Stimulated activated CD4-positive, alpha-beta T cell treated with anti-CD3 and anti-CD28 coated beads, TNF-alpha, amount 100 ng/mL, for 48 hours (primary cell): Measurements from ENCODE around the gene CD2AP.
"Not testable (repeated sequence)": the region's sequence is repeated elsewhere in the genome, so short reads cannot be mapped to it uniquely, and the experiment has no call there.

ENCODE experiments used
- DNase-seq, 3 donors: peaks; one replicate each; pipeline ENCODE4 v3.0.0-alpha.2; 2020; ENCODE audit warnings: low read depth in 3 of 3

CD2AP gene

GRCh38 chr6:47566602-47567001, 89.0 kb downstream of the CD2AP start:
- not testable (repeated sequence) for DNase-seq

GRCh38 chr6:47567586-47567985, 90.0 kb downstream of the CD2AP start:
- no peak for DNase-seq

GRCh38 chr6:47571488-47571887, 93.9 kb downstream of the CD2AP start:
- no peak for DNase-seq

GRCh38 chr6:47573109-47573508, 95.5 kb downstream of the CD2AP start:
- no peak for DNase-seq

- no peak for DNase-seq
These were observed 97.2 kb downstream of the CD2AP start for GRCh38 chr6:47574789-47575188.

- no peak for DNase-seq
These were observed 101.5 kb downstream of the CD2AP start for GRCh38 chr6:47579040-47579439.

GRCh38 chr6:47581591-47581990, 104.0 kb downstream of the CD2AP start:
- no peak for DNase-seq

- DNase-seq, result no peak
These were observed 109.9 kb downstream of the CD2AP start for GRCh38 chr6:47587493-47587892.

GRCh38 chr6:47592131-47592840, 114.7 kb downstream of the CD2AP start:
- DNase-seq, result no peak

GRCh38 chr6:47593979-47594378, 116.4 kb downstream of the CD2AP start:
- no peak for DNase-seq

GRCh38 chr6:47595785-47596184, 118.2 kb downstream of the CD2AP start:
- DNase-seq, result no peak

GRCh38 chr6:47598367-47598766, 120.8 kb downstream of the CD2AP start:
- DNase-seq, result no peak

- no peak for DNase-seq
These were observed 121.9 kb downstream of the CD2AP start for GRCh38 chr6:47599512-47599911.

- no peak for DNase-seq
These were observed 125.6 kb downstream of the CD2AP start for GRCh38 chr6:47603227-47603626.

GRCh38 chr6:47603995-47604394, 126.4 kb downstream of the CD2AP start:
- DNase-seq, result no peak

- DNase-seq, result no peak
These were observed 144.4 kb downstream of the CD2AP start for GRCh38 chr6:47621838-47622449.

GRCh38 chr6:47626782-47627181, 149.2 kb downstream of the CD2AP start:
- no peak for DNase-seq

GRCh38 chr6:47628448-47629272, 151.1 kb downstream of the CD2AP start:
- DNase-seq, result no peak

GRCh38 chr6:47629954-47630353, 152.4 kb downstream of the CD2AP start:
- no peak for DNase-seq

GRCh38 chr6:47630587-47630986, 153.0 kb downstream of the CD2AP start:
- DNase-seq, result no peak

GRCh38 chr6:47631269-47631772, 153.7 kb downstream of the CD2AP start:
- DNase-seq, result no peak

- DNase-seq, result no peak
These were observed 154.2 kb downstream of the CD2AP start for GRCh38 chr6:47631797-47632196.

GRCh38 chr6:47633141-47633540, 155.6 kb downstream of the CD2AP start:
- no peak for DNase-seq
